H1 (cell line): Measurements from ENCODE around the gene IREB2. TPM values are rescaled to one million over a fixed set of nuclear protein-coding genes. Genes with fewer than 3 reads are reported as not detected.

ENCODE experiments used
- CTCF ChIA-PET: fragments of 300-600 bp; sonication (Branson Sonifier 250); formaldehyde crosslinking; loops from one replicate; lab custom pipeline; 2021; ENCODE audit not compliant: partially characterized antibody; lab: Charles Lee
- POLR2A ChIA-PET: fragments of 300-600 bp; sonication (Branson Sonifier 250); formaldehyde crosslinking; loops from one replicate; lab custom pipeline; 2021; ENCODE audit warnings: inconsistent platforms; ENCODE audit not compliant: partially characterized antibody; lab: Charles Lee
- DNase-seq, 2 experiments: peaks; one replicate each; pipeline versions ENCODE4 v3.0.0 to v3.0.0-alpha.2; 2010 to 2022; ENCODE audit warnings: low spot score in 2 of 2, low read depth in 1 of 2, mixed read lengths in 1 of 2
- FAIRE-seq: peaks from 2 replicates; lab custom pipeline; 2011; peaks lifted over from hg19 to GRCh38; lab: Jason Lieb, UNC
- H2AFZ ChIP-seq: 2 replicates; pipeline ENCODE4 v1.8.1; 2012; ENCODE audit warnings: low read length, inconsistent platforms
- H2AK5ac ChIP-seq: 2 replicates; pipeline ENCODE4 v1.6.1; 2013; ENCODE audit warnings: low read depth, low read length
- H2BK120ac ChIP-seq: replicated peaks from 2 replicates; pipeline ENCODE3; 2013; ENCODE audit warnings: low read depth, low read length, inconsistent platforms
- H2BK12ac ChIP-seq: 2 replicates; pipeline ENCODE4 v1.6.1; 2013; ENCODE audit warnings: low read depth, low read length
- H2BK15ac ChIP-seq: 2 replicates; pipeline ENCODE4 v1.6.1; 2013; ENCODE audit warnings: low read length
- H2BK20ac ChIP-seq: 2 replicates; pipeline ENCODE4 v1.6.1; 2013; ENCODE audit warnings: low read length
- H2BK5ac ChIP-seq: 2 replicates; pipeline ENCODE4 v1.6.1; 2013; ENCODE audit warnings: low read depth, low read length
- H3K14ac ChIP-seq: 2 replicates; pipeline ENCODE4 v1.6.1; 2013; ENCODE audit warnings: inconsistent platforms; ENCODE audit not compliant: insufficient read length
- H3K18ac ChIP-seq: 2 replicates; pipeline ENCODE4 v1.6.1; 2013; ENCODE audit warnings: low read length; ENCODE audit errors: extremely low read depth
- H3K23ac ChIP-seq: 2 replicates; pipeline ENCODE4 v1.6.1; 2013; ENCODE audit warnings: inconsistent platforms; ENCODE audit not compliant: insufficient read length
- H3K23me2 ChIP-seq: 2 replicates; pipeline ENCODE4 v1.6.1; 2013; ENCODE audit warnings: low read depth, low read length
- H3K27ac ChIP-seq: 2 replicates; pipeline ENCODE4 v1.6.1; 2011; ENCODE audit warnings: low read depth, low read length, inconsistent platforms
- H3K27me3 ChIP-seq, 4 experiments: replicated peaks in 1 of 4; 1 replicate in 1 of 4; 2 replicates in 3 of 4; pipeline versions ENCODE4 v1.6.1 to v1.8.1; 2011 to 2013; ENCODE audit warnings: low read length in 3 of 4, mild to moderate bottlenecking in 3 of 4, inconsistent platforms in 2 of 4, mixed read lengths in 2 of 4, moderate library complexity in 1 of 4; ENCODE audit not compliant: control insufficient read depth in 3 of 4, insufficient read depth in 3 of 4; ENCODE audit errors: extremely low read depth in 1 of 4
- H3K36me3 ChIP-seq, 4 experiments: 2 replicates each; pipeline versions ENCODE4 v1.6.1 to v1.8.1; 2011 to 2013; ENCODE audit warnings: mild to moderate bottlenecking in 4 of 4, low read length in 3 of 4, moderate library complexity in 2 of 4, control low read depth in 1 of 4, inconsistent platforms in 1 of 4; ENCODE audit not compliant: insufficient read depth in 4 of 4, control insufficient read depth in 2 of 4
- H3K4ac ChIP-seq: replicated peaks from 2 replicates; pipeline ENCODE3; 2013; ENCODE audit warnings: low read length, low read depth, mixed read lengths, inconsistent platforms; ENCODE audit not compliant: insufficient read length
- H3K4me1 ChIP-seq, 4 experiments: replicated peaks in 1 of 4; 1 replicate in 1 of 4; 2 replicates in 3 of 4; pipeline versions ENCODE4 v1.6.1 to v1.8.1; 2011 to 2013; ENCODE audit warnings: low read length in 3 of 4, inconsistent platforms in 2 of 4, mixed read lengths in 1 of 4; ENCODE audit not compliant: insufficient read depth in 4 of 4, control insufficient read depth in 3 of 4
- H3K4me2 ChIP-seq, 2 experiments: 2 replicates each; pipeline versions ENCODE4 v1.6.1 to v1.8.1; 2011 to 2013; ENCODE audit warnings: low read depth in 2 of 2, low read length in 2 of 2, control low read depth in 1 of 2, inconsistent platforms in 1 of 2, mild to moderate bottlenecking in 1 of 2; ENCODE audit not compliant: insufficient read depth in 1 of 2
- H3K4me3 ChIP-seq, 4 experiments: fragments of 200-600, 300-600 bp in 1 of 4; sonication (generic), shearing (Covaris generic), sonication (Bioruptor Twin) in 1 of 4; 2 replicates each; pipeline versions ENCODE4 v1.5.1 to v1.8.1; 2011 to 2016; ENCODE audit warnings: low read length in 4 of 4, low read depth in 3 of 4, control low read depth in 2 of 4, inconsistent platforms in 2 of 4, mild to moderate bottlenecking in 2 of 4, mixed read lengths in 1 of 4, moderate library complexity in 1 of 4; ENCODE audit not compliant: insufficient read depth in 2 of 4; ENCODE audit errors: extremely low read depth in 1 of 4
- H3K56ac ChIP-seq: replicated peaks from 2 replicates; pipeline ENCODE3; 2013; ENCODE audit warnings: low read depth, mild to moderate bottlenecking, mixed read lengths, low read length, inconsistent platforms; ENCODE audit not compliant: insufficient read length
- H3K79me1 ChIP-seq: 2 replicates; pipeline ENCODE4 v1.6.1; 2013; ENCODE audit warnings: low read depth, low read length, control low read depth
- H3K79me2 ChIP-seq, 2 experiments: 2 replicates each; pipeline versions ENCODE4 v1.6.1 to v1.8.1; 2012 to 2013; ENCODE audit warnings: low read length in 2 of 2, mild to moderate bottlenecking in 2 of 2, inconsistent platforms in 1 of 2; ENCODE audit not compliant: insufficient read depth in 2 of 2, control insufficient read depth in 1 of 2
- H3K9ac ChIP-seq, 4 experiments: replicated peaks in 1 of 4; 1 replicate in 1 of 4; 2 replicates in 3 of 4; pipeline versions ENCODE4 v1.6.1 to v1.8.1; 2011 to 2013; ENCODE audit warnings: low read depth in 3 of 4, low read length in 3 of 4, control low read depth in 2 of 4, mild to moderate bottlenecking in 2 of 4, moderate library complexity in 2 of 4, inconsistent platforms in 1 of 4; ENCODE audit errors: extremely low read depth in 1 of 4
- H3K9me3 ChIP-seq, 2 experiments: 2 replicates each; pipeline versions ENCODE4 v1.6.1 to v1.8.1; 2012 to 2013; ENCODE audit warnings: mild to moderate bottlenecking in 2 of 2, moderate library complexity in 2 of 2, control low read depth in 1 of 2, inconsistent platforms in 1 of 2, low read depth in 1 of 2, low read length in 1 of 2, mixed read lengths in 1 of 2; ENCODE audit not compliant: insufficient read depth in 2 of 2
- H4K20me1 ChIP-seq, 2 experiments: replicated peaks in 1 of 2; 2 replicates each; pipeline versions ENCODE3 to v1.8.1; 2011 to 2013; ENCODE audit warnings: inconsistent platforms in 2 of 2, low read length in 2 of 2, mild to moderate bottlenecking in 1 of 2; ENCODE audit not compliant: insufficient read depth in 2 of 2, control insufficient read depth in 1 of 2
- H4K5ac ChIP-seq: 2 replicates; pipeline ENCODE4 v1.6.1; 2013; ENCODE audit warnings: low read length, low read depth, mixed read lengths, inconsistent platforms; ENCODE audit not compliant: insufficient read length
- H4K8ac ChIP-seq: 2 replicates; pipeline ENCODE4 v1.8.0; 2013; ENCODE audit warnings: mild to moderate bottlenecking, moderate library complexity, low read length, inconsistent platforms; ENCODE audit not compliant: insufficient read depth; ENCODE audit errors: extremely low read depth
- H4K91ac ChIP-seq: replicated peaks from 2 replicates; pipeline ENCODE3; 2013; ENCODE audit warnings: low read length, mixed read lengths, inconsistent platforms; ENCODE audit not compliant: insufficient read length
- EZH2 ChIP-seq: fragments of 200-600 bp; sonication (generic); IDR thresholded peaks from 2 replicates; pipeline ENCODE4 v1.7.1; 2012; ENCODE audit warnings: low read depth, mild to moderate bottlenecking, moderate library complexity, low read length, inconsistent platforms; ENCODE audit not compliant: severe bottlenecking
- SRF ChIP-seq: IDR thresholded peaks from 2 replicates; pipeline ENCODE4 v1.6.1; 2011; ENCODE audit warnings: mild to moderate bottlenecking, low read depth, low read length, moderate library complexity
- WGBS, 2 experiments: shearing (Covaris generic) in 1 of 2; methylation state at CpG; one replicate each; pipeline versions ENCODE4 v1.1.6 to v1.1.7; 2013 to 2015; ENCODE audit warnings: low lambda C conversion rate in 2 of 2, mixed read lengths in 2 of 2, inconsistent platforms in 1 of 2, low coverage in 1 of 2, missing lambda C conversion rate in 1 of 2; ENCODE audit not compliant: insufficient replicate concordance in 2 of 2, insufficient coverage in 1 of 2, insufficient read length in 1 of 2; ENCODE audit errors: extremely low coverage in 1 of 2, missing lambda C conversion rate in 1 of 2; 5-methylcytosine and 5-hydroxymethylcytosine counted together
- polyA plus RNA-seq, 7 experiments: library from polyadenylated mRNA; depleted of rRNA in 3 of 7; stranded (reverse) in 5 of 7; unstranded in 2 of 7; fragments of >200 nt in 5 of 7; fragments of 200-250 nt in 2 of 7; gene quantifications; 1 replicate in 5 of 7; 2 replicates in 1 of 7; 4 replicates in 1 of 7; pipeline versions ENCODE4 v1.2.1 to v1.2.3, GENCODE V29; 2011 to 2013; ENCODE audit warnings: missing spikeins in 2 of 7, mixed read lengths in 2 of 7
- total RNA-seq: library from RNA; stranded (reverse); fragmentation: NEBNext Ultra II Directional; extraction: Animal tissue kit (Norgen Biotek cat#: 25700); gene quantifications from 2 replicates; pipeline ENCODE4 v1.2.1, GENCODE V29; 2021

Gene IREB2
- total and polyA plus RNA-seq, 2 of the 8 experiments (the other 6 are each of a cell fraction or from before 2014, with no cell fraction given) = 21.0 to 103 TPM

- Histone ChIP-seq H3K27ac (no peak overlapping the region), H2BK5ac (peak overlapping the region; percentile 26; the same call in 1 of the 2 replicates), H2BK12ac (0 out of 2 replicates have a peak overlapping the region, but pooled peaks have one; percentile 28), H3K14ac (no peak overlapping the region), H3K56ac (no peak overlapping the region), H3K23ac (no peak overlapping the region), H2BK15ac (no peak overlapping the region), H3K4me1 (peaks cover 2 to 38% (median 24%) of the 10 kb centered on the region in 4 experiments), H4K8ac (no peak overlapping the region), H3K36me3 (no peaks in the 10 kb centered on the region), H4K5ac (no peak overlapping the region), H4K91ac (peak overlapping the region; percentile 22), H2AFZ (no peak overlapping the region), H3K27me3 (peaks cover 0 to 2% (median 0%) of the 10 kb centered on the region in 4 experiments; a peak in 2 of 7 replicates), H4K20me1 (no peaks in the 10 kb centered on the region), H2AK5ac (no peak overlapping the region), H3K9ac (no peak overlapping the region), H3K4ac (no peak overlapping the region), H3K4me3 (no peak overlapping the region), H3K79me1 (no peaks in the 10 kb centered on the region), H3K79me2 (no peaks in the 10 kb centered on the region), H3K23me2 (no peaks in the 10 kb centered on the region), H3K9me3 (no peaks in the 10 kb centered on the region), H3K18ac (no peak overlapping the region), H3K4me2 (no peak overlapping the region), H2BK20ac (peak overlapping the region; percentile 6; the same call in 1 of the 2 replicates), H2BK120ac (no peak overlapping the region)
- WGBS, 2 experiments = 96% methylated on average over 3 of the region's 3 CpGs; no CpG with 5 or more reads in 1 of the 2 experiments
- FAIRE-seq = no peak
- DNase-seq = no peak
- ChIA-PET POLR2A (no interaction called here), CTCF (no interaction called here)
- no peak for TF ChIP-seq EZH2
- no peak for TF ChIP-seq SRF
These were observed 47.2 kb upstream of the IREB2 start for GRCh38 chr15:78390826-78391225.
